MM.1S (cell line): ENCODE results near the gene ABL2.
"Not testable (repeated sequence)": the region's sequence is repeated elsewhere in the genome, so short reads cannot be mapped to it uniquely, and the experiment has no call there.

Experiments used
- DNase-seq: peaks from one replicate; pipeline ENCODE4 v3.0.0-alpha.2; 2015
- H2AFZ ChIP-seq: fragments of 300-600 bp; sonication (generic); 2 replicates; pipeline ENCODE4 v1.6.0; 2016; ENCODE audit warnings: antibody characterized with exemption, low read length
- H3F3A ChIP-seq: fragments of 300-600 bp; sonication (generic); 2 replicates; pipeline ENCODE4 v1.6.1; 2016; ENCODE audit warnings: mild to moderate bottlenecking, antibody characterized with exemption, low read length, moderate library complexity, mixed read lengths; ENCODE audit not compliant: insufficient read depth
- H3K27ac ChIP-seq: fragments of 300-600 bp; sonication (generic); 2 replicates; pipeline ENCODE4 v1.5.1; 2016; ENCODE audit warnings: mild to moderate bottlenecking, low read length
- H3K27me3 ChIP-seq: fragments of 300-600 bp; sonication (generic); replicated peaks from 2 replicates; pipeline ENCODE4 v1.6.0; 2016; ENCODE audit warnings: low read length; ENCODE audit not compliant: insufficient read depth
- H3K36me3 ChIP-seq: fragments of 300-600 bp; sonication (generic); replicated peaks from 2 replicates; pipeline ENCODE4 v1.6.1; 2016; ENCODE audit warnings: mild to moderate bottlenecking, low read length, mixed read lengths; ENCODE audit not compliant: insufficient read depth
- H3K4me1 ChIP-seq: fragments of 300-600 bp; sonication (generic); 2 replicates; pipeline ENCODE4 v1.6.1; 2016; ENCODE audit warnings: low read length, mixed read lengths
- H3K4me2 ChIP-seq: fragments of 300-600 bp; sonication (generic); 2 replicates; pipeline ENCODE4 v1.6.0; 2016; ENCODE audit warnings: low read depth, low read length
- H3K4me3 ChIP-seq: fragments of 300-600 bp; sonication (generic); 2 replicates; pipeline ENCODE4 v1.5.1; 2016; ENCODE audit warnings: low read length, mixed read lengths
- H3K79me2 ChIP-seq: fragments of 300-600 bp; sonication (generic); 2 replicates; pipeline ENCODE4 v1.6.1; 2016; ENCODE audit warnings: mixed run types, low read length, mixed read lengths
- H3K9ac ChIP-seq: fragments of 300-600 bp; sonication (generic); 2 replicates; pipeline ENCODE4 v1.6.1; 2016; ENCODE audit warnings: low read length, mixed read lengths
- H3K9me2 ChIP-seq: fragments of 300-600 bp; sonication (generic); replicated peaks from 2 replicates; pipeline ENCODE4 v1.6.1; 2016; ENCODE audit warnings: mild to moderate bottlenecking, low read length, mixed read lengths; ENCODE audit not compliant: insufficient read depth
- H3K9me3 ChIP-seq: fragments of 300-600 bp; sonication (generic); replicated peaks from 2 replicates; pipeline ENCODE4 v1.6.1; 2016; ENCODE audit warnings: mild to moderate bottlenecking, low read length, mixed read lengths; ENCODE audit not compliant: insufficient read depth
- H4K20me1 ChIP-seq: fragments of 300-600 bp; sonication (generic); 2 replicates; pipeline ENCODE4 v1.6.1; 2016; ENCODE audit warnings: mild to moderate bottlenecking, low read length, moderate library complexity, mixed read lengths; ENCODE audit not compliant: insufficient read depth
- CTCF ChIP-seq: fragments of 300-600 bp; sonication (generic); IDR thresholded peaks from 2 replicates; pipeline ENCODE4 v1.5.1; 2016; ENCODE audit warnings: antibody characterized with exemption, low read length, mixed read lengths
- EZH2 ChIP-seq: fragments of 300-600 bp; sonication (generic); optimal IDR thresholded peaks from 2 replicates; pipeline ENCODE3; 2017; ENCODE audit warnings: low read depth, mild to moderate bottlenecking, antibody characterized with exemption, low read length, mixed read lengths
- EZH2phosphoT487 ChIP-seq: fragments of 300-600 bp; sonication (generic); IDR thresholded peaks from 2 replicates; pipeline ENCODE4 v1.6.1; 2018; ENCODE audit warnings: antibody characterized with exemption, low read length

Gene ABL2

DNA sequence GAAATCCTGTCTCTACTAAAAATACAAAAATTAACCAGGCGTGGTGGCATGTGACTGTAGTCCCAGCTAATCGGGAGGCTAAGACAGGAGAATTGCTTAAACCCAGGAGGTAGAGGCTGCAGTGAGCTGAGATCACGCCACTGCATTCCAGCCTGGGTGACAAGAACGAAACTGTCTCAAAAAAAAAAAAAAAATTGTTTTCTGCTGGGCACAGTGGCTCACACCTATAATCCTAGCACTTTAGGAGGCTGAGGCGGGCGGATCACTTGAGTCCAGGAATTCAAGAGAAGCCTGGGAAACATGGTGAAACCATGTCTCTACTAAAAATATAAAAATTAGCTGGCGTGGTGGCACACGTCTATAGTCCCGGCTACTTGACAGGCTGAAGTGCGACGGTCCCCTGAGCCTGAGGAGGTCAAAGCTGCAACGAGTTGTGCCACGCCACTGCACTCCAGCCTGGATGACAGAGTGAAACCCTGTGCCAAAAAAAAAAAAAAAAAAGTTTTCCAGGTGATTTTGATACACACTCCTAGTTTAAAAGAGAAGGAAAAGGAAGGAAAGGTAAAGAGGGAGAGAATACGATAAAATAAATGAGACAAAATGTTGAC is 31.7 kb downstream of the ABL2 start:
- Histone ChIP-seq H3F3A (peaks cover 6% of the 10 kb centered on the region; the same call in 1 of the 2 replicates), H3K9me2 (no peaks in the 10 kb centered on the region), H3K4me1 (peaks cover 13% of the 10 kb centered on the region), H3K9ac (no peak overlapping the region), H3K36me3 (no peaks in the 10 kb centered on the region), H3K4me2 (no peak overlapping the region), H3K9me3 (no peaks in the 10 kb centered on the region), H4K20me1 (no peaks in the 10 kb centered on the region), H3K4me3 (no peak overlapping the region), H2AFZ (no peak overlapping the region), H3K79me2 (peaks cover 60% of the 10 kb centered on the region), H3K27me3 (no peaks in the 10 kb centered on the region), H3K27ac (no peak overlapping the region)
- TF ChIP-seq EZH2 (no peak), EZH2phosphoT487 (no peak), CTCF (no peak)
- DNase-seq: no peak

DNA sequence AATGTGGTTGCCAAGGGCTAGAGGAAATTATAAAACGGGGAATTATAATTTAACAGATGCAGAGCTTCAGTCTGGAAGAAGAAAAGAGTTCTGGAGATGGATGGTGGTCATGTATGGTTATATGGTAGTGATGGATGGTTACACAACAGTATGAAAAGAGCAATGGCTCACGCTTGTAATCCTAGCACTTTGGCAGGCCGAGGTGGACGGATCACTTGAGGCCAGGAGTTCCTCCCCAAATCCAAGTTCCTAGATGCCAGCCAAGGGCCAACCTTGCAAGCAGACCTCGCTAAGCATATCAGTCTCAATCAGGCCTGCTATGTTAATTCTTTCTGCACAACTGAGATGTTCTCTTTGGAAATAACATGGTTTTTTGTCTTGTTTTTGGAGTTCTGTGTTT is 33.6 kb downstream of the ABL2 start:
- H3K9me2 ChIP-seq, H3K4me2 ChIP-seq, H3K27ac ChIP-seq, H3K9me3 ChIP-seq, H3K36me3 ChIP-seq, H2AFZ ChIP-seq, H3K4me3 ChIP-seq, H4K20me1 ChIP-seq, H3K9ac ChIP-seq, H3K27me3 ChIP-seq, H3F3A ChIP-seq, DNase-seq: not testable (repeated sequence)
- Histone ChIP-seq H3K79me2 (peaks cover 60% of the 10 kb centered on the region), H3K4me1 (peaks cover 16% of the 10 kb centered on the region)

GRCh38 chr1:179195376-179195775 is 34.1 kb downstream of the ABL2 start:
- no peak overlapping the region for H3K4me3 ChIP-seq
- H3K9ac ChIP-seq: no peak overlapping the region
- no peak overlapping the region for H3K27ac ChIP-seq
- H4K20me1 ChIP-seq: no peaks in the 10 kb centered on the region
- H3K36me3 ChIP-seq: no peaks in the 10 kb centered on the region
- H3K4me1 ChIP-seq: peaks cover 13% of the 10 kb centered on the region
- H3F3A ChIP-seq: peaks cover 3% of the 10 kb centered on the region; the same call in 1 of the 2 replicates
- no peaks in the 10 kb centered on the region for H3K9me2 ChIP-seq
- no peaks in the 10 kb centered on the region for H3K9me3 ChIP-seq
- H3K4me2 ChIP-seq: no peak overlapping the region
- DNase-seq: no peak
- no peaks in the 10 kb centered on the region for H3K27me3 ChIP-seq
- TF ChIP-seq EZH2: no peak
- TF ChIP-seq CTCF: no peak
- TF ChIP-seq EZH2phosphoT487: no peak
- no peak overlapping the region for H2AFZ ChIP-seq
- peaks cover 65% of the 10 kb centered on the region for H3K79me2 ChIP-seq

GRCh38 chr1:179194068-179194537 is 35.4 kb downstream of the ABL2 start:
- H3K4me3 ChIP-seq: no peak overlapping the region
- H3K4me1 ChIP-seq: 0 out of 2 replicates have a peak, but pooled peaks cover 6% of the 10 kb centered on the region
- no peaks in the 10 kb centered on the region for H3K27me3 ChIP-seq
- no peak overlapping the region for H3K4me2 ChIP-seq
- no peaks in the 10 kb centered on the region for H3K36me3 ChIP-seq
- peaks cover 63% of the 10 kb centered on the region for H3K79me2 ChIP-seq
- no peaks in the 10 kb centered on the region for H3F3A ChIP-seq
- H3K27ac ChIP-seq: no peak overlapping the region
- H3K9me3 ChIP-seq: no peaks in the 10 kb centered on the region
- no peak overlapping the region for H3K9ac ChIP-seq
- no peaks in the 10 kb centered on the region for H3K9me2 ChIP-seq
- no peaks in the 10 kb centered on the region for H4K20me1 ChIP-seq
- H2AFZ ChIP-seq: no peak overlapping the region
- TF ChIP-seq EZH2phosphoT487: no peak
- TF ChIP-seq CTCF: no peak
- no peak for TF ChIP-seq EZH2
- no peak for DNase-seq
